NCI-H2196 treated with DMSO at 0.1 percent for 48 hours (cell line): ENCODE data around the gene PCSK1.
"Not testable (repeated sequence)": the region's sequence is repeated elsewhere in the genome, so short reads cannot be mapped to it uniquely, and the experiment has no call there.

ENCODE experiments used
- DNase-seq: peaks from one replicate; lab custom pipeline; 2025; ENCODE audit not compliant: unreplicated experiment; lab: John Stamatoyannopoulos, UW

PCSK1 gene

DNA sequence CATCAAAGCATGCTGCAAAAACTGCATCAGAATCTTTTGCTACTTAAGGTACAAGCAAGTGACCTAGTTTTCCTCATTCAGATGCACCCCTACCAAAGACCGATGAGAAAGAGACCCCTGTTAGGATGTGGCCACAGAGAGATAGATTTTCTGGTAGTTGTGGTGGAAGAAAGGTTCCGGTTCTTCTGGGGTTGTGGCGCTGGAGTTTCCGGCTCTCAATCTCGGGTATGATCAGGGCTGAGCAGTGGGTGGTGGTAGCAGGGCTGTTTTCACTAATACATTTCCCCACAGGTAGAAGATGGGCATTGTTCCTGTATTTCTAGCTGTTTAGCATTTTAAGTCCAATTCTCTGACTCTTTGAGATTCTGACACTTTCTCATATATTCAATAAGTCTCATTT, 58.4 kb downstream of the PCSK1 start:
- DNase-seq, result no peak

GRCh38 chr5:96373381-96373733, 59.7 kb downstream of the PCSK1 start:
- no peak for DNase-seq

GRCh38 chr5:96372726-96373380, 60.2 kb downstream of the PCSK1 start:
- no peak for DNase-seq

DNA sequence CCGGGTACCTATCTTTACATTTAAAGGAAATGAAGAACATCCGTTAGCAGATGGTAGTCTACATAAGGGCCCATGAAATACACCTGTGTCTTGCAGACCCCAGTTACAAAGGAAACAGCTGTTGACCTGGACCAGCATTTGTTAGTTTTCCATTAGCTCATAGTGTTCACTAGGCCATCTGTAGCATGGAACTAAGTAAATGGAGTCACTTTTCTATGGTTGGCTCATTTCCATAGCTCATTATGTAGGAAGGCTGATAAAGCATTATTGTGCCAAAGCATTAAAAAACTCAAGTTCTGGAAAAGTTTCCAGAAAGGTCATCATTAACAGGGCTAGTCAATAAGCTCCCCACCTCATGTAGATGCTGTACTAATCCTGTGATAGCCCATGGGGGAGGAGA, 62.1 kb downstream of the PCSK1 start:
- peak; percentile 8 for DNase-seq

DNA sequence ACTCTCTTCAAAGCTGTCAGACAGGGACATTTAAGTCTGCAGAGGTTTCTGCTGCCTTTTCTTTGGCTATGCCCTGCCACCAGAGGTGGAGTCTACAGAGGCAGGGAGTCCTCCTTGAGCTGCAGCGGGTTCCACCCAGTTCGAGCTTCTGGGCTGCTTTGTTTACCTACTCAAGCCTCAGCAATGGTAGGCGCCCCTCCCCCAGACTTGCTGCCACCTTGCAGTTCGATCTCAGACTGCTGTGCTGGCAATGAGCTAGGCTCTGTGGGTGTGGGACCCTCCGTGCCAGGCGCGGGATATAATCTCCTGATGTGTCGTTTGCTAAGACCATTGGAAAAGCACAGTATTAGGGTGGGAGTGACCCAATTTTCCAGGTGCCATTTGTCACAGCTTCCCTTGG, 65.7 kb downstream of the PCSK1 start:
- DNase-seq, result not testable (repeated sequence)

DNA sequence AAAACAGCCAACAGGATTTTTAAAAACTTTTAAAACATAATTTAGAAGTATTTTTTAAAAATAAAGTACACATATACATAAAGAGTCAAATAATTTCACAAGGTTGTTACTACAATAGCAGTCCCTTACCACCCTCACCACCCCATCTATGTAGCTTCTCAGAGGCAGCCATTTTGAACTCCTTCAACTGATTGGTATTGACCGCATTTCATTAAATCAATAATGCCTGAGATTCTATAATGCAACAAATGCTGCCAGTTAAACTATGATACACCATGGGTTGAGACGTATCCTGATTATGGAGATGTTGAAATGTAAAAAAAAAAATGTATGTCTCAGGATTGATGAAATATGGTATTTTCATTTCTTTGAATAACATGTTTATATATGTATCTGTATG, 78.8 kb downstream of the PCSK1 start:
- DNase-seq, result no peak

DNA sequence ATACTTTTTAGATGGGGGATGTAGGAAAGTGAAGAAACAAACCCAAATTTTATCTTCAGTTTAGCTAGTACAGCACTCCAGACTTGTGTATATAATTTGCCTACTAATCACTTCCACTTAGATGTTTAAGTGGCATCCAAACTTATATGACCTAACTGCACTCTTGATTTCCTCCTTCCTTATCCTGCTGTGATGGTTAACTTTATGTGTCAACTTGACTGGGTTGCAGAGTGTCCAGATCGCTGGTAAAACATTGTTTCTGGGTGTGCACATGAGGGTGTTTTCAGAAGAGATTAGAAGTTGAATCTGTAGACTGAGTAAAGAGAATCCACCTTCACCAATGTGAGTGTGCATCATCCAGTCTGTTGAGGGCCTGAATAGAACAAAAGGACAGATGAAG, 79.8 kb downstream of the PCSK1 start:
- no peak for DNase-seq

DNA sequence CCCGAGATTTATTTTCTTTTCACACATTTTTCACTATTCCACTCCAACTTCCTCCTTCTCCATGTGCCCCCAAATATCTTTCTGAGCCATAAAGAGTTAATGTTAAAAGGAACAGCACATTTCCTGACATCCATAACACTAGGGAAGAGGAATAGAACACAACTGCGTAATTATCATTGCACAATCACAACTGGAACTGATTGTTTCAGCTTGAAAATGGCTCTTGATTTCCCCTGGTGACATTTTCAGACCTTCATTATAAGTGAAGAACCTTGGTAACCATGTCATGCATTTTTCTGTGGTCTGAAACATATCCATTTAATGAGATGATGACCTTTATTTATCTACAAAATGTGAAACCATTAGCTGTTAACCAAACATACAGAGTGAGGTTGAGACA, 82.4 kb downstream of the PCSK1 start:
- no peak for DNase-seq

DNA sequence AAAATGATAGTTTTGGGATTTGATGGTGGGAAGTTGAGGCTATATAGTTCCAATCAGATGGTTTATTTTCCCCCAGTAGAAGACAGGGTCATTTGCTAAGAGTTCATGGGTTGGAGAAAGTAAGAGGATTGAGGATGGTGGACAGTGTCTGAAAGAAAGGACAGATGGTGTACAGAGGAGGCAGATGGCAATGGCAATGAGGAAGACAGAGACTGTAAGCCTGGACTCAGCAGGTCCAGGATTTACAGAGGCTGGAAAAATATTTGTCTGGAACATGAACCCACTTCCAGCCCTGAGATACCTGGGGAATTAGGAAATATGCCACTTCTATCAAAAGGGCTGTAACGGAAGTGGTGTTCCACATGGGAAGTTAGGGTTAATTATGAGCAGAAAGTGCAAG, 84.5 kb downstream of the PCSK1 start:
- no peak for DNase-seq

DNA sequence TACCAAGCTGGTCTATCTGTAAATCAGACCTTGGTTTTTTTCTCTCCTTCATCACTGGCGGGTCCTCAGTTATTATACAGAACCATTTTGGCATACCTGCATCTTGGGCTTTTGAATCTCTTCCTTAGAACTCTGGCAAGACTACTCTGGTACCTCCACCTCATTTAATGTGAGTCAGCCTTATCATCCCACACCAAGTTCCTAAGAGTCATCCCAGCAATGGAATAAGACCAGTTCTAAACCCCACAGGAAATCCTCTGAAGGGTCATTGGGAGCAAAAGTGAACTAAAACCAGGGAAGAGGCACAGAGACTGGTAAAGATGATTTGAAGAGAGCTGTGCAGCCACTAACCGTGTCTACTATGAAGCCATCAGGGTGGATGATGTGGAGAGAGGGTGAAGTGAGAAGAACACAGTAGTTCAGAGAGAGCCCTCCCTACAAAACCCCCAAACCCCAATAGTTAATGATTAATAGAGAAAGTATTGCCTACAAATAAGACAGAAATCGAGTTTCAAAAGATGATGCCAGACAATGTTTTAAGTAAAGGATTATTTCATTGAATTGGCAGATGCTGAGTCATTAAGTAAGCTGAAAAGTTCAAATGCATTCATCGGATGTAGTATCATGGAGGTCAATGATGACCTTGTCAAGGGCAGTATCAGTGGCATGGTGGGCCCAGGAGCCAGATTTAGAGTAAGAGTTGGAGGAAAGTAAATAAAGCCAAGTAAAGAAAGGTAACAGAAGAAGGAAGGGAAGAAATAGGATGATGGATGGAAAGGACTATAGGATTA, 85.4 kb downstream of the PCSK1 start:
- no peak for DNase-seq

- DNase-seq, result peak; percentile 70
These were observed 88.1 kb downstream of the PCSK1 start for GRCh38 chr5:96344678-96345577.

GRCh38 chr5:96343094-96343493, 90.0 kb downstream of the PCSK1 start:
- DNase-seq, result no peak

GRCh38 chr5:96342581-96342980, 90.5 kb downstream of the PCSK1 start:
- no peak for DNase-seq
